HG03175 (cell line): ENCODE measurements around the gene METTL21C.

ENCODE experiments used
- ATAC-seq: cut with Tn5 transposase; IDR thresholded peaks from one replicate; pipeline ENCODE4 v1.9.1; 2021; ENCODE audit warnings: mild to moderate bottlenecking, moderate library complexity; ENCODE audit not compliant: unreplicated experiment

METTL21C gene

GRCh38 chr13:102697929-102698648, 3.2 kb upstream of the METTL21C start:
- ATAC-seq: no peak

- ATAC-seq: no peak
Observed at GRCh38 chr13:102697264-102697663, 2.4 kb upstream of the METTL21C start.

GRCh38 chr13:102696465-102696864, 1.6 kb upstream of the METTL21C start:
- no peak for ATAC-seq

GRCh38 chr13:102693776-102694175, 1.1 kb downstream of the METTL21C start:
- ATAC-seq: no peak

- ATAC-seq: no peak
Observed at GRCh38 chr13:102693250-102693649, 1.6 kb downstream of the METTL21C start.

- no peak for ATAC-seq
Observed at GRCh38 chr13:102692491-102692826, 2.4 kb downstream of the METTL21C start.

GRCh38 chr13:102690883-102691282, 4.0 kb downstream of the METTL21C start:
- no peak for ATAC-seq

- no peak for ATAC-seq
Observed at GRCh38 chr13:102688306-102688973, 6.4 kb downstream of the METTL21C start.

- no peak for ATAC-seq
Observed at GRCh38 chr13:102687520-102687919, 7.3 kb downstream of the METTL21C start.

GRCh38 chr13:102686024-102686423, 8.8 kb downstream of the METTL21C start:
- no peak for ATAC-seq

GRCh38 chr13:102683637-102684036, 11.2 kb downstream of the METTL21C start:
- ATAC-seq: no peak

GRCh38 chr13:102682727-102683126, 12.1 kb downstream of the METTL21C start:
- ATAC-seq: no peak

GRCh38 chr13:102682211-102682610, 12.6 kb downstream of the METTL21C start:
- no peak for ATAC-seq

GRCh38 chr13:102680842-102681740, 13.8 kb downstream of the METTL21C start:
- no peak for ATAC-seq

- no peak for ATAC-seq
Observed at GRCh38 chr13:102680133-102680717, 14.6 kb downstream of the METTL21C start.

GRCh38 chr13:102679449-102680132, 15.3 kb downstream of the METTL21C start:
- ATAC-seq: no peak

GRCh38 chr13:102678339-102679107, 16.3 kb downstream of the METTL21C start:
- no peak for ATAC-seq

GRCh38 chr13:102677122-102677521, 17.7 kb downstream of the METTL21C start:
- ATAC-seq: no peak

- ATAC-seq: no peak
Observed at GRCh38 chr13:102675115-102675514, 19.7 kb downstream of the METTL21C start.

GRCh38 chr13:102670130-102670529, 24.7 kb downstream of the METTL21C start:
- ATAC-seq: no peak
